CD14-positive monocyte (primary cell): ENCODE measurements around the gene DLG1. TPM values are rescaled to one million over a fixed set of nuclear protein-coding genes. Genes with fewer than 3 reads are reported as not detected.

ENCODE experiments used
- DNase-seq, 3 donors: peaks; one replicate each; pipeline ENCODE4 v3.0.0-alpha.2; 2011 to 2022
- H2AFZ ChIP-seq: 2 replicates; pipeline ENCODE4 v1.6.0; 2012; ENCODE audit warnings: mild to moderate bottlenecking, low read depth, low read length, inconsistent platforms; ENCODE audit not compliant: insufficient read depth, poor library complexity, severe bottlenecking
- H3K27ac ChIP-seq, 2 donors: 1 replicate in 1 of 2; 2 replicates in 1 of 2; pipeline ENCODE4 v1.5.1; 2012 to 2013; ENCODE audit warnings: low read length in 2 of 2, control low read depth in 1 of 2, inconsistent platforms in 1 of 2, low read depth in 1 of 2, mild to moderate bottlenecking in 1 of 2
- H3K27me3 ChIP-seq, 2 donors: one replicate each; pipeline versions ENCODE4 v1.6.0 to v1.6.1; 2011 to 2013; ENCODE audit warnings: low read length in 2 of 2; ENCODE audit not compliant: control insufficient read depth in 2 of 2, insufficient read depth in 2 of 2
- H3K36me3 ChIP-seq, 2 donors: replicated peaks in 1 of 2; 1 replicate in 1 of 2; 2 replicates in 1 of 2; pipeline versions ENCODE4 v1.5.1 to v1.6.1; 2012 to 2013; ENCODE audit warnings: low read length in 2 of 2, control low read depth in 1 of 2, inconsistent platforms in 1 of 2, mild to moderate bottlenecking in 1 of 2; ENCODE audit not compliant: insufficient read depth in 2 of 2, control insufficient read depth in 1 of 2
- H3K4me1 ChIP-seq, 2 donors: 1 replicate in 1 of 2; 2 replicates in 1 of 2; pipeline versions ENCODE4 v1.5.1 to v1.6.1; 2012 to 2013; ENCODE audit warnings: low read length in 2 of 2, control low read depth in 1 of 2, inconsistent platforms in 1 of 2, mild to moderate bottlenecking in 1 of 2, moderate library complexity in 1 of 2; ENCODE audit not compliant: insufficient read depth in 2 of 2, control insufficient read depth in 1 of 2
- H3K4me2 ChIP-seq: replicated peaks from 2 replicates; pipeline ENCODE3; 2012; ENCODE audit warnings: low read length, moderate library complexity, mild to moderate bottlenecking; ENCODE audit not compliant: poor library complexity, severe bottlenecking; ENCODE audit errors: extremely low read depth
- H3K4me3 ChIP-seq, 3 experiments: fragments of 200-600 bp in 1 of 3; sonication (generic) in 1 of 3; replicated peaks in 1 of 3; 1 replicate in 2 of 3; 2 replicates in 1 of 3; pipeline ENCODE4 v1.5.1; 2011 to 2013; ENCODE audit warnings: low read length in 3 of 3, mild to moderate bottlenecking in 3 of 3, control low read depth in 2 of 3, low read depth in 2 of 3, inconsistent platforms in 1 of 3, moderate library complexity in 1 of 3
- H3K79me2 ChIP-seq: 2 replicates; pipeline ENCODE4 v1.6.0; 2012; ENCODE audit warnings: mild to moderate bottlenecking, control low read depth, inconsistent platforms, low read length, moderate library complexity; ENCODE audit not compliant: insufficient read depth
- H3K9ac ChIP-seq: 2 replicates; pipeline ENCODE4 v1.6.0; 2017; ENCODE audit warnings: low read length, mild to moderate bottlenecking; ENCODE audit not compliant: insufficient read depth, poor library complexity, severe bottlenecking
- H3K9me3 ChIP-seq, 2 donors: replicated peaks in 1 of 2; 1 replicate in 1 of 2; 2 replicates in 1 of 2; pipeline versions ENCODE4 v1.5.1 to v1.6.1; 2012 to 2013; ENCODE audit warnings: low read length in 2 of 2, control low read depth in 1 of 2; ENCODE audit not compliant: control insufficient read depth in 1 of 2, insufficient read depth in 1 of 2
- H4K20me1 ChIP-seq: 2 replicates; pipeline ENCODE4 v1.6.0; 2012; ENCODE audit warnings: mild to moderate bottlenecking, low read length, control low read depth, moderate library complexity; ENCODE audit not compliant: insufficient read depth
- H3K27ac Mint-ChIP-seq, 7 donors: one replicate each; pipeline ENCODE4 v1.8.0; 2020; ENCODE audit warnings: mild to moderate bottlenecking in 7 of 7, mixed read lengths in 7 of 7, moderate library complexity in 6 of 7, inconsistent platforms in 2 of 7
- H3K27me3 Mint-ChIP-seq, 3 donors: one replicate each; pipeline ENCODE4 v1.8.0; 2021 to 2022; ENCODE audit warnings: low read depth in 3 of 3, mild to moderate bottlenecking in 3 of 3, mixed read lengths in 3 of 3, moderate library complexity in 3 of 3, inconsistent platforms in 1 of 3
- H3K36me3 Mint-ChIP-seq, 2 donors: one replicate each; pipeline ENCODE4 v1.8.0; 2020; ENCODE audit warnings: mixed read lengths in 2 of 2, inconsistent platforms in 1 of 2, mild to moderate bottlenecking in 1 of 2
- H3K4me1 Mint-ChIP-seq: one replicate; pipeline ENCODE4 v1.8.0; 2020; ENCODE audit warnings: mild to moderate bottlenecking, mixed read lengths
- H3K4me3 Mint-ChIP-seq, 2 donors: one replicate each; pipeline ENCODE4 v1.8.0; 2020; ENCODE audit warnings: mild to moderate bottlenecking in 2 of 2, mixed read lengths in 2 of 2, moderate library complexity in 1 of 2
- H3K9me3 Mint-ChIP-seq, 7 donors: one replicate each; pipeline ENCODE4 v1.8.0; 2020 to 2022; ENCODE audit warnings: mixed read lengths in 7 of 7, mild to moderate bottlenecking in 6 of 7, moderate library complexity in 6 of 7, inconsistent platforms in 2 of 7
- CTCF ChIP-seq: fragments of 200-600 bp; IDR thresholded peaks from one replicate; pipeline ENCODE4 v1.8.0; 2022; ENCODE audit warnings: antibody characterized with exemption, mild to moderate bottlenecking
- WGBS: methylation state at CpG from one replicate; pipeline ENCODE4 v1.1.5; 2013; ENCODE audit warnings: missing lambda C conversion rate; ENCODE audit not compliant: insufficient coverage; 5-methylcytosine and 5-hydroxymethylcytosine counted together
- intact Hi-C, 2 donors: fragments of 100-400 bp; cut with micrococcal nuclease; formaldehyde crosslinking; loops; one replicate each; pipeline versions ENCODE4 v1.15.0 to v1.15.1; 2023
- polyA plus RNA-seq, 3 donors: library from polyadenylated mRNA; depleted of rRNA in 1 of 3; unstranded in 2 of 3; stranded (reverse) in 1 of 3; fragments of 300-500 nt in 2 of 3; fragments of >200 nt in 1 of 3; fragmentation: Illumina TruSeq in 2 of 3; gene quantifications; 1 replicate in 2 of 3; 2 replicates in 1 of 3; pipeline ENCODE4 v1.2.3, GENCODE V29; 2012 to 2021

Gene DLG1
- polyA plus RNA-seq, 3 donors, result 6.5 to 21.9 (median 10.2) TPM

DNA sequence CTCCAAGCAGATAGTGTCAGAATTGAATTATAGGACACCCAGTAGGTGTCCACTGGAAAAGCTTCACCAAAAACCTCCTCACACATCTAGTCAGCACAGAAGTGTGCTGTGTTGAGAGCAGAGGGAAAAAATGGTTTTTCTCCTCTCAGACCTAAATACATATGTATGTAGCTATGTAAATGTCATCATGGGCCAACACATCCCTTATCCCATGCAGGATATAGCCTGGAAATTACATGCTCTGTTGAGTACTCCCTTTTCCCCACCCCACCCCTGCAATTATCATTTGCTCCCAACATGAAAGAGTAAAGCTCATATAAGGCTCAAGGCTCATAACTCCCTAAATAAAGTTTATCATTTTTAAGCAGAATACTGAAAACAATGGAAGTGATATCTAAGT is 35.7 kb downstream of the DLG1 start:
- Histone ChIP-seq H3K27ac (no peak overlapping the region), H3K4me3 (no peak overlapping the region), H3K36me3 (peaks cover 3 to 16% of the 10 kb centered on the region in 2 donors), H3K4me2 (no peak overlapping the region), H3K9me3 (no peaks in the 10 kb centered on the region), H4K20me1 (peaks cover 26% of the 10 kb centered on the region), H3K9ac (no peak overlapping the region), H3K79me2 (peaks cover 32% of the 10 kb centered on the region), H2AFZ (no peak overlapping the region), H3K4me1 (no peaks in the 10 kb centered on the region), H3K27me3 (no peaks in the 10 kb centered on the region)
- H3K9me3 Mint-ChIP-seq, result no peaks in the 10 kb centered on the region
- H3K36me3 Mint-ChIP-seq, result peaks cover 15 to 30% of the 10 kb centered on the region in 2 donors
- peaks cover 10% of the 10 kb centered on the region for H3K4me1 Mint-ChIP-seq
- H3K27me3 Mint-ChIP-seq, result peaks cover 0 to 3% (median 0%) of the 10 kb centered on the region in 3 donors
- no peak for DNase-seq
- H3K4me3 Mint-ChIP-seq, result no peak overlapping the region
- no peak overlapping the region for H3K27ac Mint-ChIP-seq
- TF ChIP-seq CTCF, result no peak
- intact Hi-C loops, result no loop called here

- no peak for TF ChIP-seq CTCF
- Histone ChIP-seq H3K27me3 (no peaks in the 10 kb centered on the region), H3K27ac (no peak overlapping the region), H3K4me2 (no peak overlapping the region), H3K4me1 (no peaks in the 10 kb centered on the region), H2AFZ (no peak overlapping the region), H3K9ac (no peak overlapping the region), H3K36me3 (peaks cover 3 to 16% of the 10 kb centered on the region in 2 donors), H3K4me3 (no peak overlapping the region), H3K79me2 (peaks cover 30% of the 10 kb centered on the region), H4K20me1 (peaks cover 34% of the 10 kb centered on the region), H3K9me3 (no peaks in the 10 kb centered on the region)
- no peaks in the 10 kb centered on the region for H3K9me3 Mint-ChIP-seq
- DNase-seq, result no peak
- H3K4me1 Mint-ChIP-seq, result peaks cover 10% of the 10 kb centered on the region
- H3K4me3 Mint-ChIP-seq, result no peak overlapping the region
- no CpG with 5 or more reads among the region's 1 CpG for WGBS
- H3K27ac Mint-ChIP-seq, result no peak overlapping the region
- intact Hi-C loops, result no loop called here
- H3K36me3 Mint-ChIP-seq, result peaks cover 15 to 23% of the 10 kb centered on the region in 2 donors
- H3K27me3 Mint-ChIP-seq, result peaks cover 0 to 3% (median 0%) of the 10 kb centered on the region in 3 donors
Measured at GRCh38 chr3:197261164-197261509, 37.3 kb downstream of the DLG1 start.
